ENCODE results near the gene FOLR1. TPM values are rescaled to one million over a fixed set of nuclear protein-coding genes. Genes with fewer than 3 reads are reported as not detected.

Gene FOLR1
- polyA plus RNA-seq, 1 of the 3 experiments (the other 2 are of a cell fraction) = not detected

- DNase-seq = no peak
- 49% methylated on average over 3 of the region's 3 CpGs for WGBS (ENCODE audit: low lambda C conversion rate)
- TF ChIP-seq FOSL2 (IDR thresholded peaks at IDR 0.05; ENCODE audit: borderline replicate concordance, low read depth) (no peak), NRF1 (IDR thresholded peaks at IDR 0.05; ENCODE audit: low read depth, low read length) (no peak)
- no peak overlapping the region for H2AFZ ChIP-seq (ENCODE audit: low read depth)
- ChIA-PET POLR2A (no interaction called here), CTCF (no interaction called here)
- H3K4me3 ChIP-seq (ENCODE audit: low read depth in 2 of 2, low read length in 1 of 2) = no peak overlapping the region
- H3K9me2 ChIP-seq = no peaks in the 10 kb centered on the region
- no peaks in the 10 kb centered on the region for H3F3A ChIP-seq (replicated peaks; ENCODE audit: insufficient read depth)
- no peak overlapping the region for H3K9ac ChIP-seq
- H3K36me3 ChIP-seq (replicated peaks in 1 of 2; ENCODE audit: control insufficient read depth in 1 of 2, insufficient read depth in 2 of 2, low read length in 1 of 2) = no peaks in the 10 kb centered on the region
- no peaks in the 10 kb centered on the region for H3K79me2 ChIP-seq (ENCODE audit: insufficient read depth)
- H3K4me1 ChIP-seq (ENCODE audit: control insufficient read depth in 1 of 2, insufficient read depth in 2 of 2, low read depth in 1 of 2, low read length in 1 of 2) = no peaks in the 10 kb centered on the region
- H3K27ac ChIP-seq (ENCODE audit: low read depth in 2 of 2, low read length in 1 of 2) = no peak overlapping the region
- H3K27me3 ChIP-seq (ENCODE audit: insufficient read depth) = peaks cover 7% of the 10 kb centered on the region; the same call in 1 of the 2 replicates
- H4K20me1 ChIP-seq (ENCODE audit: insufficient read depth) = no peaks in the 10 kb centered on the region
- H3K9me3 ChIP-seq = no peaks in the 10 kb centered on the region
- H3K4me2 ChIP-seq = no peak overlapping the region
Measured at GRCh38 chr11:72173291-72173690, 18.6 kb upstream of the FOLR1 start.

- H3K9me2 ChIP-seq = no peaks in the 10 kb centered on the region
- no peaks in the 10 kb centered on the region for H3K9me3 ChIP-seq
- CTCF ChIA-PET = interaction anchor here (1.2 to 1.4 kb wide), 3 partner anchors 10 to 256 kb away, joined by 3 to 4 read pairs (median 4); no protein-coding TSS in a partner anchor
- no peaks in the 10 kb centered on the region for H3K36me3 ChIP-seq (replicated peaks in 1 of 2; ENCODE audit: control insufficient read depth in 1 of 2, insufficient read depth in 2 of 2, low read length in 1 of 2)
- no peak overlapping the region for H3K27ac ChIP-seq (ENCODE audit: low read depth in 2 of 2, low read length in 1 of 2)
- no peak overlapping the region for H3K9ac ChIP-seq
- no peaks in the 10 kb centered on the region for H3K79me2 ChIP-seq (ENCODE audit: insufficient read depth)
- WGBS (ENCODE audit: low lambda C conversion rate) = 68% methylated on average over 7 of the region's 8 CpGs
- H3K4me1 ChIP-seq (ENCODE audit: control insufficient read depth in 1 of 2, insufficient read depth in 2 of 2, low read depth in 1 of 2, low read length in 1 of 2) = no peaks in the 10 kb centered on the region
- H3K27me3 ChIP-seq (ENCODE audit: insufficient read depth) = peaks cover 7% of the 10 kb centered on the region; the same call in 1 of the 2 replicates
- DNase-seq = no peak
- no peak overlapping the region for H3K4me3 ChIP-seq (ENCODE audit: low read depth in 2 of 2, low read length in 1 of 2)
- no peak overlapping the region for H3K4me2 ChIP-seq
- POLR2A ChIA-PET = no interaction called here
- no peaks in the 10 kb centered on the region for H3F3A ChIP-seq (replicated peaks; ENCODE audit: insufficient read depth)
- no peak overlapping the region for H2AFZ ChIP-seq (ENCODE audit: low read depth)
- no peaks in the 10 kb centered on the region for H4K20me1 ChIP-seq (ENCODE audit: insufficient read depth)
- TF ChIP-seq USF2 (IDR thresholded peaks at IDR 0.05; ENCODE audit: borderline replicate concordance, low read depth, low read length) = no peak
- no peak for TF ChIP-seq SIN3A (IDR thresholded peaks at IDR 0.05; ENCODE audit: borderline replicate concordance, low read depth, low read length)
- no peak for TF ChIP-seq FOSL2 (IDR thresholded peaks at IDR 0.05; ENCODE audit: borderline replicate concordance, low read depth)
- no peak for TF ChIP-seq MAX (IDR thresholded peaks at IDR 0.05; ENCODE audit: low read depth)
- TF ChIP-seq SMC3 (IDR thresholded peaks at IDR 0.05; ENCODE audit: low read depth, low read length) = no peak
Measured at GRCh38 chr11:72174302-72175070, 17.5 kb upstream of the FOLR1 start.

- H2AFZ ChIP-seq (ENCODE audit: low read depth) = no peak overlapping the region
- no peaks in the 10 kb centered on the region for H3K79me2 ChIP-seq (ENCODE audit: insufficient read depth)
- no peaks in the 10 kb centered on the region for H3K4me1 ChIP-seq (ENCODE audit: control insufficient read depth in 1 of 2, insufficient read depth in 2 of 2, low read depth in 1 of 2, low read length in 1 of 2)
- no peaks in the 10 kb centered on the region for H4K20me1 ChIP-seq (ENCODE audit: insufficient read depth)
- peaks cover 10% of the 10 kb centered on the region; the same call in 1 of the 2 replicates for H3K27me3 ChIP-seq (ENCODE audit: insufficient read depth)
- POLR2A ChIA-PET = no interaction called here
- TF ChIP-seq REST (IDR thresholded peaks at IDR 0.05; ENCODE audit: low read depth, low read length) (no peak), MEF2A (IDR thresholded peaks at IDR 0.05; ENCODE audit: borderline replicate concordance, low read depth) (no peak)
- no peak for DNase-seq
- WGBS (ENCODE audit: low lambda C conversion rate) = 68% methylated on average over 4 of the region's 6 CpGs
- no peaks in the 10 kb centered on the region for H3F3A ChIP-seq (replicated peaks; ENCODE audit: insufficient read depth)
- H3K9me3 ChIP-seq = no peaks in the 10 kb centered on the region
- no peak overlapping the region for H3K27ac ChIP-seq (ENCODE audit: low read depth in 2 of 2, low read length in 1 of 2)
- H3K9ac ChIP-seq = no peak overlapping the region
- H3K36me3 ChIP-seq (replicated peaks in 1 of 2; ENCODE audit: control insufficient read depth in 1 of 2, insufficient read depth in 2 of 2, low read length in 1 of 2) = no peaks in the 10 kb centered on the region
- H3K4me3 ChIP-seq (ENCODE audit: low read depth in 2 of 2, low read length in 1 of 2) = no peak overlapping the region
- no peaks in the 10 kb centered on the region for H3K9me2 ChIP-seq
- CTCF ChIA-PET = interaction anchor here (0.6 to 1.5 kb wide), 2 partner anchors 199 to 270 kb away, joined by 3 read pairs; no protein-coding TSS in a partner anchor
- H3K4me2 ChIP-seq = no peak overlapping the region
Measured at GRCh38 chr11:72177656-72178055, 14.3 kb upstream of the FOLR1 start.
